Stimulated activated CD4-positive, alpha-beta T cell treated with anti-CD3 and anti-CD28 coated beads, Interleukin-12 subunit alpha, Interleukin-12 subunit beta, amount 100 ng/mL, for 48 hours (primary cell): ENCODE measurements around the gene ATP5MG.
"Not testable (repeated sequence)": the region's sequence is repeated elsewhere in the genome, so short reads cannot be mapped to it uniquely, and the experiment has no call there.

Source experiments
- DNase-seq, 3 donors: peaks; one replicate each; pipeline ENCODE4 v3.0.0-alpha.2; 2020; ENCODE audit warnings: low read depth in 2 of 3, low spot score in 1 of 3

The ATP5MG gene

GRCh38 chr11:118401151-118401879, at the start of gene ATP5MG:
Gene ATP5MG (plus strand): TSS chr11:118401606. CDS start chr11:118401666, 60 bp downstream.
- DNase-seq, result peak; percentile 89 to 90 (median 89)

DNA sequence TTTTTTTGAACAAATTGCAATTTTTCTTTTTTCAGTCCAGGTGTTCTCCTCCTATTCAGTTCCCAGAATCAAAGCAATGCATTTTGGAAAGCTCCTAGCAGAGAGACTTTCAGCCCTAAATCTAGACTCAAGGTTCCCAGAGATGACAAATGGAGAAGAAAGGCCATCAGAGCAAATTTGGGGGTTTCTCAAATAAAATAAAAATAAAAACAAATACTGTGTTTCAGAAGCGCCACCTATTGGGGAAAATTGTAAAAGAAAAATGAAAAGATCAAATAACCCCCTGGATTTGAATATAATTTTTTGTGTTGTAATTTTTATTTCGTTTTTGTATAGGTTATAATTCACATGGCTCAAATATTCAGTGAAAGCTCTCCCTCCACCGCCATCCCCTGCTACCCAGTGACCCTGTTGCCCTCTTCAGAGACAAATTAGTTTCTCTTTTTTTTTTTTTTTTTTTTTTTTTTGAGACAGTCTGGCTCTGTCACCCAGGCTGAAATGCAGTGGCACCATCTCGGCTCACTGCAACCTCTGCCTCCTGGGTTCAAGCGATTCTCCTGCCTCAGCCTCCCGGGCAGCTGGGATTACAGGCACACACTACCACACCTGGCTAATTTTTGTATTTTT, 48.2 kb upstream of the ATP5MG start:
- DNase-seq, result no peak

DNA sequence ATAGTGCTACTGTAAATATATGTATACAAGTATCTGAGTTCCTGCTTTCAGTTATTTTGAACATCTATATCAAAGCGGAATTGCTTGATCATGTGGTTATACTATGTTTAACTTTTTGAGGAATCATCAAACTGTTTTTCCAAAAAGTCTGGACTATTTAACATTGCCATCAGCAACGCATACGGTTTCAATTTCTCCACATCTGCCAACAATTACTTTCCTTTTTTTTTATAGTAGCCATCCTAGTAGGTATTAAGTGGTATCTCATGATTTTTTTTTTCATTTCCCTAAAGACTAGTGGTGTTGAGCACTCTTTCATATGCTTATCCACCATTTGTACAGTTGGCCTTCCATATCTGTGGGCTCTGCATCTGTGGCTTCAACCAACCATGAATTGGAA, 43.3 kb upstream of the ATP5MG start:
- no peak for DNase-seq

DNA sequence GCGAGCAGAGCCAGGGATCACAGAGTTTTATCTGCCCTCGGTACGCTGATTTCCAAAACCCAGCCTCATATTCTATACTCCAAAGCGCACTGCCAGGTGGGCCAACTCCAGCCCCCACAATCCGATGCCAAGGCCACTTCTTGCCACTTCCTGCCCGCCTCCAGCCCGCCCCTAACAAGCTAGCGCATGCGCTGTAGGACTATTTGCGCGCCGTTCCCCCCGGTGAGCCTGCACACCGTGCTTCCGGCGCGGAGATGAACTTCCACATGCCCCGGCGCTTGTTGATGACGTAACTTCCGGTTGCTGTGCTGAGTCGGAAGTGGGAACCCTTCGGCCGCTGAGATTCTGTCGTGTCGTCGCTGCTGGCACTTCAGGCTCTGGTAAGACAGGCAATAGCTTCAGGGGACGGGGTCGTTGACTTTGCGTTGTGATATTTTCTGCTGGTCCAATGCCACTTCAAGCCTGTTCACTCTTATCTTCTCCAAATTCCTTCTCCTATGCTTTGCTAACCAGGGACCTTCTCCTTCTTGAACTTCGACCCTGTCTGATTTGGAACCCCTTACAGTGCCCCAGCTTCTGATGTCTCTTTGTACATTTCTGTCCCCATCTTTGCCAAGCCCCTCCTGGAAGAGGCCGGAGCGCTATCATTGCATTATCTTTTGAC, 42.0 kb upstream of the ATP5MG start, which contains the start of gene UBE4A:
TSS of gene UBE4A (plus strand) at position 306 of the 664 bp plus-strand sequence. CDS start 5,481 bp downstream, outside the sequence.
- DNase-seq, result peak; percentile 96 to 99 (median 98)

- DNase-seq, result no peak
These were observed 36.3 kb upstream of the ATP5MG start for GRCh38 chr11:118364956-118365615.

DNA sequence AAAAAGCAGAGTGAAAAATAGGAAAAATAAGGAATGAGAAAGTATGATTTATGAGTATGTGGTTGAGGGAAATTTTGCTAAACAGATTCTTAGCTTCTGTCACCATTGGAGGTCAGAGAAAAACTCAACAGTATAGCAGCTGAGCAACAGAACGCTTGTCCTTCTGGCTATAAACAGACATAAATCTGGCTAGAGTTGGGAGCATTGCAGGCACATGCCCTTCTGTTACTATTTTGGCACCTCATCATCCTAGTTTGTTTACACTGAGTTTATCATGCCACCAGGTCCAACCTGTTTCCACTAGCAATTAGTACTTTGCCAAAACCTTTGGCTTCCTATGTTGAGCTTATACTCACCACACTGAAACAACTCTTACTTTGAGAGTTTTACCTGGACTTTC, 35.1 kb upstream of the ATP5MG start:
- no peak for DNase-seq

DNA sequence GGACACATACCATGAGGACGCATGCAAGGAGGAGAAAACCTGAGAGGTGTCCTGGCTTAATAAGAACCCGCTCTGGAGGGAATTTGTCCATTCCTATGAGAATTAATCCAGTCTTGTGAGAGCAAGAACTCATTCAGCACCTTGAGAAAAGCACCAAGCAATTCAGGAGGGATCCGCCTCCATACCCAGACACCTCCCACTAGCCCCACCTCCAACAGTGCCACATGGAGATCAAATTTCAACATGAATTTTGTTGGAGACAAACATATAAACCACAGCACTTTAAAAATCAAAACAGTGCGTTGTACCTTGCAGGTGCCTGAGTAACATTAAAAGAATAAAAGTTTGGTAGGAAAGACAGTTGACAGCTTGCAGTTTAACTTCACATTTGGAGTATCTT, 30.6 kb upstream of the ATP5MG start:
- DNase-seq, result no peak

GRCh38 chr11:118373263-118373662, 28.1 kb upstream of the ATP5MG start:
- no peak for DNase-seq

- DNase-seq, result no peak
These were observed 27.5 kb upstream of the ATP5MG start for GRCh38 chr11:118373871-118374270.

DNA sequence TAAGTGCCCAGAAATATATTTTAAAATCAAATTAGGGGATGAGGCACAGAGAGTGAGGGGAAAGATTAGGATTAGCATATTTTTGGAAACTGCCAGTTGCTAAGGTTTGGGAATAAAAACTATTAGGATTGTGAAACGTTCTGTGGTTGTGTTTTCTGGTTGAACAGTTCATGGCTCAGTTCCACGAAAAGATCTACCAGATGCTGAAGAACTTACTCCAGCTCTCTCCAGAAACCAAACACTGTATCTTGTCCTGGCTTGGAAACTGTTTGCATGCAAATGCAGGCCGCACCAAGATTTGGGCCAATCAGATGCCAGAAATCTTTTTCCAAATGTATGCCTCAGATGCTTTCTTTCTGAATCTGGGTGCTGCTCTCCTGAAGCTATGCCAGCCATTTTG, 26.7 kb upstream of the ATP5MG start:
- no peak for DNase-seq

DNA sequence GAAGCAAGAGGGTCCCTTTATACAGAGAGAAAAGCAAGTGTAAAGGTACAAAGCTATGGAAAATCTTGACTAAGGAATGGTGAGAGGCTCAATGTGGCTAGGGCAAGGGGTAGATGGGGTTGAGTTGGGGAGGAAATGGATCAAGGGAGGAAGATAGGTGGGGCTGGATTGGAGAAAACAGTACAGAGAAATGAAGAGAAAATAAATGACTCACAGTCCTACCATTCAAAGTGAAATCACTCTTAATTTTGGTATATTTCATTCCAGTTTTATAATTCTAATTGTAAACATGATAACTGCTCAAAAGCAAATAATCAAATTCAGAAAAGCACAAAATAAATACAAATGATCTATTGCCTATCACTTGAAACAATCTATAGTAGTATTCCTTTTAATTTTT, 25.4 kb upstream of the ATP5MG start:
- no peak for DNase-seq

DNA sequence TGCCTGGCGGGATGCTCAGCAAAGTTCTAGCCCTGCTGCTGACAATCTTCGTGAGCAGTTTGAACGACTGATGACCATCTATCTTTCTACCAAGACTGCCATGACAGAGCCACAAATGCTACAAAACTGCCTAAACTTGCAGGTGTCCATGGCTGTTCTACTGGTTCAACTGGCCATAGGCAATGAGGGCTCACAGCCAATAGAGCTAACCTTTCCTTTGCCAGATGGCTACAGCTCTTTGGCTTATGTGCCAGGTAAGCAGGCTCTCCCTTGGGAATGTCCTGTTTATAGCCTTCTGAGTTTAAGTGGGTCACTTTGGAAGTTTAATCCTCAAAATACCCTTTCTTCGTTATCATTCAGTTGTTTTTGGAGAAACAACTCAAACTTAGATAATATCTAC, 21.9 kb upstream of the ATP5MG start:
- no peak for DNase-seq

DNA sequence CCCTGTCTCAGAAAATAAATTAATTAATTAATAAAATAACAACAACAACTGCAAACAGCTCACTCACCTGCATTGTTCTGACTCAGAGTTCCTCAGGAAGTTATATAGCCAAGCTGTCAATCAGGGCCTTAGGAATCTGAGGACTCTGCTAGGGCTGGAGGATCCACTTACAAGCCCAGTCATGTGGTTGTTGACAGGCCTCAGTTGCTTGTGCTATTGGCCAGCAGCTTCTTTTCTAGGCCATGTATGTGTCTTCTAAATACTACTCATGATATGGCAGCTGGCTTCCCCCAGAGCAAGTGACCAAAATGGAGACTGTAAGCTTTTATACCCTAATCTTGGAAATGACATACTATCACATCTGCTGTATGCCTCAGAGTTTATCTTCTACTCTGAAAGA, 20.8 kb upstream of the ATP5MG start:
- DNase-seq, result no peak

GRCh38 chr11:118382954-118383353, 18.5 kb upstream of the ATP5MG start:
- no peak for DNase-seq

- DNase-seq, result no peak
These were observed 17.7 kb upstream of the ATP5MG start for GRCh38 chr11:118383657-118384056.

GRCh38 chr11:118396097-118396501, 5.3 kb upstream of the ATP5MG start:
- no peak for DNase-seq

DNA sequence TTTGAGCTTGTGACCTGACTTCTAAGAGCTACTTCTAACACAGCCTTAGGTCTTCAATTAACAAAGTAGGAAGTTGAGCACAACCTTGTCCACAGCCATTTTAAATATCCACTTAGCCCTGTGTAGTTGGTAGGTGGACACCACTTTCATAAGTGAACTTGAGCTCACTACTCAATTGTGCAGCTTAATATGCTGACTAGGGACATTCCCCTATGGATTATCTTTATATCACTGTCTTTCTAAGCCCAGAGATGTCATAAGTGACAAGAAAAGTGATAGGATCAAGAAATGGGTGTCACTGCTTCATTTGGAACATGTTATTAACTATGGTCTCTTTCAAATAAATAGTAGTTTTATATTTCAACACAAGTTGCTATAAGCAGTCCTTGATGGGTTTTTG, 4.0 kb upstream of the ATP5MG start:
- no peak for DNase-seq

DNA sequence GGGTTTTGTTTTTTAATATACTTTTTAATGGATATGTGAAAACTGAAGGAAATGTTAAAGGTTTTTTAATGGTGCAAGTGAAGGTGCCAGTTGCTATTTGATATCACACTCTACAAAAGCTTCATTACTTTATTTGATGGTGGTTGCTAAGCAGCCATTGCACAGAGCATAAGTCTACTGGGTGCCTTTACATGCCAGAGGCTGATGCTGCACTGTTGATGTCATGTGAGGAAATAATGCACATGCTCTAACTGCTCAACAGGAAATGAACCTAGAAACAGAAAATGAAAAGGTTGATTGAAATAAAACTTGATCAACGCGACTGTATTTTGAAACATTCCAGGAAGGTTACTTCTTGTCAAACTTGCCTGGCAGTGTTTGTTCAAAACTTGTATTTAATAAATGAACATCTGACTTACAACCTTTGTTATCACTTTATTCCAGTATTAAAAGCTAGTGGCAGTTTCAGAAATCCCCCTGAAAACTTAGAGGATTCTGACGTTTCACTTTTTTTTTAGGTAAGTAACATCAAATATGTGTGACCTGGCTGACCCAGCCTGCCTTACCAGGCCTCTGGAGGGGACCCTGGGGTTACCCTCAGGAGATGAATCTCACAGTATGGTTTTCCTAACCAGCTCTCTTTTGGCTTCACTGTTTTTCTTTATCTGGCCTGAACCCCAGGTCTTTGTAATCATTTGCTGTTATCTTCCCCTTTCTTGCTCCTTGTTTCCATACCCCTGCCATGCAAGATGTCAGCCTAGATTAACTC, 2.4 kb upstream of the ATP5MG start:
- peak in 2 of 3 donors; percentile 28 to 40 for DNase-seq

DNA sequence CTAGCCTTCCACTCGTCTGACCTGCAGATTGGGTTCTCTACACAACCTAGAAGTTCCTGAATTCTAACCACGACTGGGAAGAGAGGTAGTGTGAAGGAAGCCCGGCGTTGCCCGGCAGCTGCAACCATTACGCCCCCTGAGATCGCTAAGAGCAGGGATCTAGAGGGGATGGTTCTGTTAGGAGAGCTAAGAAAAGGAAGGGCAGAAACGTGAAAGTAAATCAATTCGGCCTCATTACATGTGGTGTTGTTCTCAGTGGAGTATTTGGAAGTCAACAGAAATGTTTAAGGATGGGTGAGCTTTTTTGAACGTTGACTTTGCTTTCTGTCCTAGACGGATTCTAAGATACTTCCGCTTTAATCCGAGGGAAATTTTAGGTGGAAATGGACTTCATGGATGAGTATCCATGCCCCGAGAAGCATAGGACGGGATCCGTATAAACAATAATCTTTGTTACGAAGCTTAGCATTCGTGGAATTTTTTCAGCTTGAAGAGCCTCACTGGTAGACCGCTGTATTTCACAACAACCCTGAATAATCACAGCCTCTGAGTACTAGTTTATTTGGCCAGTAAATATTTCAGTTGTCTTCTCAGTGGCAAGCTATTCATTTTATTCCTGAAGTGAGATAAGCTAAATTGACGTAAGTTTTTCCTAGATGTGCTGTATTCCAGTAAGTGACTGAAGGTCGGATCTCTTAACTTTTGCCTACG, 629 bp downstream of the ATP5MG start:
- no peak for DNase-seq

DNA sequence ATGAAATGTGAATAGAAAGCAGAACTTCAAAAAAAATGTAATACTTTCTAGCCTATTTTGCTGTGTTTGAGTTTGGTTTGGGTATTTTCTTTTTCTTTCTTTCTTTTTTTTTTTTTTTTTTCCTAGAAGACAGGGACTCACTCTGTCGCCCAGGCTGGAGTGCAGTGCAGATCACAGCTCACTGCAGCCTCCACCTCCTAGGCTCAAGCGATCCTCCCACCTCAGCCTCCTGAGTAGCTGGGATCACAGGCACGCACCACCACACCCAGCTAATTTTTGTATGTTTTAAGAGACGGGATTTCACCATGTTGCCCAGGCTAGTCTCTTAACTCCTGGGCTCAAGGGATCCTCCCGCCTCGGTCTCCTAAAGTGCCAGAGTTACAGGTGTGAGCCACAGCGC, 1.2 kb downstream of the ATP5MG start:
- not testable (repeated sequence) for DNase-seq
